GM12892 (cell line): ENCODE results near the gene PPP1R13B.
"Not testable (repeated sequence)": the region's sequence is repeated elsewhere in the genome, so short reads cannot be mapped to it uniquely, and the experiment has no call there.

Source experiments
- DNase-seq: peaks from one replicate; pipeline ENCODE4 v3.0.0; 2011; ENCODE audit not compliant: insufficient read length
- FAIRE-seq: peaks from 2 replicates; lab custom pipeline; 2011; peaks lifted over from hg19 to GRCh38; lab: Jason Lieb, UNC
- POLR2A ChIP-seq: IDR thresholded peaks from 2 replicates; pipeline ENCODE4 v1.6.1; 2011; ENCODE audit warnings: low read depth, low read length, control low read depth
- POLR2AphosphoS5 ChIP-seq: IDR thresholded peaks from 2 replicates; pipeline ENCODE4 v1.6.1; 2011; ENCODE audit warnings: low read depth, low read length, control low read depth
- TAF1 ChIP-seq: IDR thresholded peaks from 2 replicates; pipeline ENCODE4 v1.6.1; 2011; ENCODE audit warnings: low read depth, mild to moderate bottlenecking, control low read depth, low read length, borderline replicate concordance

Gene PPP1R13B

DNA sequence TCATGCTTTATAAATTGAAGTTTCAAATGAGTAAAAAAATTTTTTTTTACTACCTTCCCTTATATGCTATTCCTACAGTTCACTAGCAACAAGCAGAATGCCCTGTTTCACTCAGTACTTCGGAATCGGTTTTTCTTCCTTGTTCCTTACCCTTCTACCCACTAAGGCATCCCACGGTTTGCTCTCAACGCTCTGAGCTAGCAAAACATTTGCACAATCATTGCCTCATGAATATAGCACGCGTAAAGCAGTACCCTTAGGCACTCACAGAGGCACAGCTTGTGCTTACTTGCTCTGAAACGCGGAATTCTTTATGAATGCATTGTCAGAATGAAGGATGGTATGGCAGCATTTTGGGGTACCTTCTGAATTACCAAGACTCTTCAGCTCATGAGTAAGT, 45.0 kb downstream of the PPP1R13B start:
- FAIRE-seq (no peak), DNase-seq (no peak)
- TF ChIP-seq POLR2AphosphoS5 (no peak), TAF1 (no peak), POLR2A (no peak)

DNA sequence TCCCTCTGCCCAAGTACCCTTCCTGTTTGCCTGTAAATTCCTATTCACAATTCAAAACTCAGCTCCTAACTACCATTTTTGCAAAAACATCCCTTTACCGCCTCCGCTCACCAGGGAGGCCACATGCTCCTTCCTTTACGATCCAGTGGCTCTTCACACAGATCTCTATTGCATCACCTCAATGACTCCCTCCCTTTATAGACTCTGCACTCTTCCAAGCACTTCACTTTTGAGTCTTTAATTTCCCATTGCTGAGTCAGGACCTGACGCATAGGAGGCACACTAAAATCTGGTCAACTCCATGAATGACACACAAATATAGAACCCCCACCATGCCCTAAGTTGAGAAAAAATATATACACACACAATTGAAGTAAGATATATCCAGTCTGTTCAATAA, 45.9 kb downstream of the PPP1R13B start:
- FAIRE-seq (no peak), DNase-seq (no peak)
- TF ChIP-seq POLR2A = no peak
- TF ChIP-seq POLR2AphosphoS5 = no peak
- TF ChIP-seq TAF1 = no peak

DNA sequence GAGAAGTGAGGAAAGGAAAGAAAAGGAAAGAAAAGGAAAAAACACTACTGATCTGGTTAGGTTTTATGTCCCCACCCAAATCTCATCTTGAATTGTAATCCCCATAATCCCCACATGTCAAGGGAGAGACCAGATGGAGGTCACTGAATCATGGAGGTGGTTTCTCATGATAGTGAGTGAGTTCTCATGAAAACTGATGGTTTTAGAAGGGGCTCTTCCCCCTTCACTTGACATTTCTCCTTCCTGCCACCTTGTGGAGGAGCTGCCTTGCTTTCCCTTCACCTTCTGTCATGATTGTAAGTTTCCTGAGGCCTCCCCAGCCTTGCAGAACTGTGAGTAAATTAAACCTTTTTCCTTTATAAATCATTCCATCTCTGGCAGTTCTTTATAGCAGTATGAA, 54.2 kb downstream of the PPP1R13B start:
- not testable (repeated sequence) for FAIRE-seq

GRCh38 chr14:103788086-103788485, 59.3 kb downstream of the PPP1R13B start:
- no peak for TF ChIP-seq POLR2A
- TF ChIP-seq TAF1 = no peak
- TF ChIP-seq POLR2AphosphoS5 = no peak
- DNase-seq (no peak), FAIRE-seq (no peak)

More for the DNA sequence above, 54.2 kb downstream of the PPP1R13B start:
- not testable (repeated sequence) for DNase-seq

DNA sequence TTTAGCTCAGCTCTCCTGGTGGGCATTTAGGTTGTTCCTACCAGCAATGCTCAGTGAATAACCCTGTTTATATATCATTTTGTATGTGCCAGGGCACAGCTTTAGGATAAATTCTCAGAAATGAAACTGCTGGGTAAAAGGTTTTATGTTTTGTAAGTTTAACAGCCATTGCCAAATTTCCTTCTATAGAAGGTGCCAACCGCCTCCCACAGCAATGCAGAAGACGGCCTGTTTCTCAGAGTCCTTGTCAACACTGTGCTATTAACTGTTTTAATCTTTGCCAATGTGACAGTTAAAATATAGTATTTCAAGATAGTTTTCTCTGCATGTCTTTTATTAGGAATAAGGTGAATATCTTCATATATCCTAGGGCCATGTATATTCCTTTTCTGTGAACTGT, 65.0 kb downstream of the PPP1R13B start:
- no peak for FAIRE-seq
- TF ChIP-seq TAF1 = no peak
- TF ChIP-seq POLR2A = no peak
- no peak for TF ChIP-seq POLR2AphosphoS5
- no peak for DNase-seq

- not testable (repeated sequence) for FAIRE-seq, DNase-seq
Measured at GRCh38 chr14:103776319-103776718, 71.1 kb downstream of the PPP1R13B start.

DNA sequence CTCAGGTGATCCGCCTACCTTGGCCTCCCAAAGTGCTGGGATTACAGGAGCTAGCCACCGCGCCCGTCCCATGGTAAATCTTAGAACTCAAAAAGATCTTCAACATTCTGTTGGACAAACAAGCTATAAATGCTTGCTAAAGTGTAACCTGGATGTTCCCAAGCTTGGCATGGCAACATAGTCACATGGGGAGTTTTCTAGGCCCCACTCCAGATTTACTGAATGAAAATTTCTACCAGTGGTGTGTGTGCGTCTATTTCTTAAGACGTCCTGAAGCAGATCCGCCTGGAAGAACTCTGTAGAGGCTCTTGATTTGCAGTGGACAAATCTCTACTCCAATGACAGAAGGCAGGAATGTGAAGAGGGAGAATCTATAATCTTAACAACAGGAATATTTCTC, 71.9 kb downstream of the PPP1R13B start:
- DNase-seq = no peak
- FAIRE-seq = no peak
- no peak for TF ChIP-seq TAF1
- TF ChIP-seq POLR2A = no peak
- no peak for TF ChIP-seq POLR2AphosphoS5

GRCh38 chr14:103773521-103773920, 73.9 kb downstream of the PPP1R13B start:
- TF ChIP-seq POLR2AphosphoS5 (no peak), TAF1 (no peak), POLR2A (no peak)
- FAIRE-seq (no peak), DNase-seq (no peak)

- TF ChIP-seq POLR2AphosphoS5 = no peak
- no peak for TF ChIP-seq POLR2A
- no peak for TF ChIP-seq TAF1
- DNase-seq (no peak), FAIRE-seq (no peak)
Measured at GRCh38 chr14:103772078-103772712, 75.2 kb downstream of the PPP1R13B start.

- DNase-seq = no peak
- TF ChIP-seq TAF1 (no peak), POLR2AphosphoS5 (no peak), POLR2A (no peak)
- FAIRE-seq = no peak
Measured at GRCh38 chr14:103770902-103771301, 76.5 kb downstream of the PPP1R13B start.

DNA sequence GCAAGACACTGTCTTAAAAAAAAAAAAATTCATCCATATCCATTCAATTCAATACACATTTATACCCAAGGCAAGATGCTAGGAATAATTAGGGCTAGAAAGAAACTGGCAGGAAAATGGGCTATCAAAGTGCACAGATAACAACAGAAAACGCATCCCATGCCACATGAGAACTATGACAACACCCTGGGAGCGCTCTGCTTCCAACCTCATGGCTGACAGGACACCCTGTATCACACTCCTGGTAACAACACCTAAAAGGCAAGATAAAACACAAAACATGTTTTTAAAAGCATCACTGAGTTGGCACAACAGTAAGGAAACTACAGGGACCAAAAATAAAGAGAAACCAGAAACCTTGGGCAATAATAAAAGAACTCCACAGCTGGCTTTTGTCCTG, 76.9 kb downstream of the PPP1R13B start:
- TF ChIP-seq POLR2A = no peak
- TF ChIP-seq TAF1 = no peak
- TF ChIP-seq POLR2AphosphoS5 = no peak
- FAIRE-seq (no peak), DNase-seq (no peak)

DNA sequence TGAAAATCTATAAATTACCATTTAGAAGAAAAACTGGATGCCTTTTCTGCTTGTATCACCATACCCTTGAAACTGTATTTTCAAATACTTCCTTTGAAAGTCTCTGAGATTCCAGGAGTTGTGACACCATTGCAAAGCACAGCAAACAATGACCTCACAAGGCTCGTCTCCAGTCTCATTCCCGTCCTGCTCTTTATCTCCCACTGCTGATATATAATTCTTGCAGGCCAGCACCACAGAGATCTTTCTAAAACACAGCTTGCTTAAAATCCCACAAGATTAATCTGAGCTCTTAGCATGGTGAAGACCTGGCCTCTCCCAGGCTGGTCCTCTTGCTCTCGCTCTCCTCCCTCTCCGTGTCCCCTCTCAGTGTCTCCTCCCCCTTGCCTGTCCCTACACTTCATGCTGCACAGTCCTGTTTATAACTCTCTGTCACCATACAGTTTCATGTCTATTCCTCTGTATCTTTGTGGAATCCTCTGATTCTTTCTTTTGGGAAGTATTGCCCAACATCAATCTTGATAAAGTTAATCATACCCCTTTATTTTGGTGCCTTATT, 80.0 kb downstream of the PPP1R13B start:
- TF ChIP-seq POLR2A = no peak
- TF ChIP-seq TAF1 = no peak
- TF ChIP-seq POLR2AphosphoS5 = no peak
- DNase-seq = no peak
- FAIRE-seq = no peak

DNA sequence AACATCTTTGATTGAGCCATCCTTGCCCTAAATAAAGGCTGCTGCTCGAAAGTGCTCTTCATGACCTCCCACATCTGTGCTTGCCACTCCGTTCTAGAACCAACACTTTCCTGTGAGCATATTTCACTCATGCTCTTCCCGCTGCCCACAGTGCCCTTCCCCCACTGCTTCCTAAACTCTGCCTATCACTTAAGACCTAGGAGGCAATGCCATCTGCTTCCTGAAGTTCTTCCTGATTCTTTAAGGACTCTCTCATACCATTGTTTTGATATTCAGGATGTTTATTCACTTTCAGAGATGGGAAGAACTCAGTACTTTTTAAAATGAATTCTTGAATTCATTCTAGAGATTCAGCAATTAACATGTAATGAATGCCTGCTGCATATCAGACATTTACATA, 81.8 kb downstream of the PPP1R13B start:
- DNase-seq (no peak), FAIRE-seq (no peak)
- TF ChIP-seq TAF1 = no peak
- no peak for TF ChIP-seq POLR2A
- TF ChIP-seq POLR2AphosphoS5 = no peak
